ENCODE results near the gene NT5DC1.

NT5DC1 gene

DNA sequence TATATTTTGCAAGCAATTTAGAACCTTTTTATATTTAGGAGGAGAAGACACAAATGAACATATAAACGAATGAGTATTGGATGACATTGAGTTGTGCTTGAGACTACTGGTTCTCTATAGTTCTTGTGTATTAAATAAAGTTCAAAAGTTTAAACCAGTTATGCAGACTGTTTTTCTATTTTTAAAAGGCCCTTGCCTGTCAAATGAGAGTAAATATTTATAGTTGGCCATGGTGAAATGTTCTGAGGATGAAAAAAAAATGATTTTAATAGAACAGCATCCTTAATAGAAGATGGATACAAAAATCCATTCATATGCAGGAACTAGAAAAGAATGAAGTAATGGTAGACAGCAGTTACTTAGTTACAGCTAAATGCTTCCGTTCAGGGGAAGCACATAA, 88.8 kb downstream of the NT5DC1 start:
- Histone ChIP-seq H3K9ac (ENCODE audit: low read depth, low read length, poor library complexity, severe bottlenecking) (no peak overlapping the region), H3K4me3 (ENCODE audit: low read length, poor library complexity, severe bottlenecking) (no peak overlapping the region), H3K27me3 (ENCODE audit: insufficient read depth, low read length, poor library complexity, severe bottlenecking) (no peaks in the 10 kb centered on the region), H3K36me3 (ENCODE audit: insufficient read depth, low read length) (no peaks in the 10 kb centered on the region), H3K9me2 (replicated peaks; ENCODE audit: low read depth, low read length) (no peaks in the 10 kb centered on the region), H3K4me2 (ENCODE audit: low read depth, low read length, poor library complexity, severe bottlenecking) (no peak overlapping the region), H3K4me1 (ENCODE audit: insufficient read depth, low read length, poor library complexity, severe bottlenecking) (no peaks in the 10 kb centered on the region), H4K20me1 (ENCODE audit: insufficient read depth, low read length, poor library complexity, severe bottlenecking) (no peaks in the 10 kb centered on the region), H3K9me3 (ENCODE audit: insufficient read depth, low read depth, low read length) (no peaks in the 10 kb centered on the region), H2AFZ (ENCODE audit: low read length) (no peak overlapping the region), H3F3A (ENCODE audit: low read depth) (no peaks in the 10 kb centered on the region), H3K79me2 (ENCODE audit: insufficient read depth, low read length) (no peaks in the 10 kb centered on the region)
- TF ChIP-seq EZH2phosphoT487 (IDR thresholded peaks at IDR 0.05; ENCODE audit: borderline replicate concordance), result no peak
- TF ChIP-seq, protein P1, sequence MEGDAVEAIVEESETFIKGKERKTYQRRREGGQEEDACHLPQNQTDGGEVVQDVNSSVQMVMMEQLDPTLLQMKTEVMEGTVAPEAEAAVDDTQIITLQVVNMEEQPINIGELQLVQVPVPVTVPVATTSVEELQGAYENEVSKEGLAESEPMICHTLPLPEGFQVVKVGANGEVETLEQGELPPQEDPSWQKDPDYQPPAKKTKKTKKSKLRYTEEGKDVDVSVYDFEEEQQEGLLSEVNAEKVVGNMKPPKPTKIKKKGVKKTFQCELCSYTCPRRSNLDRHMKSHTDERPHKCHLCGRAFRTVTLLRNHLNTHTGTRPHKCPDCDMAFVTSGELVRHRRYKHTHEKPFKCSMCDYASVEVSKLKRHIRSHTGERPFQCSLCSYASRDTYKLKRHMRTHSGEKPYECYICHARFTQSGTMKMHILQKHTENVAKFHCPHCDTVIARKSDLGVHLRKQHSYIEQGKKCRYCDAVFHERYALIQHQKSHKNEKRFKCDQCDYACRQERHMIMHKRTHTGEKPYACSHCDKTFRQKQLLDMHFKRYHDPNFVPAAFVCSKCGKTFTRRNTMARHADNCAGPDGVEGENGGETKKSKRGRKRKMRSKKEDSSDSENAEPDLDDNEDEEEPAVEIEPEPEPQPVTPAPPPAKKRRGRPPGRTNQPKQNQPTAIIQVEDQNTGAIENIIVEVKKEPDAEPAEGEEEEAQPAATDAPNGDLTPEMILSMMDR (conservative IDR thresholded peaks at IDR 0.05; ENCODE audit: low read length), result no peak

DNA sequence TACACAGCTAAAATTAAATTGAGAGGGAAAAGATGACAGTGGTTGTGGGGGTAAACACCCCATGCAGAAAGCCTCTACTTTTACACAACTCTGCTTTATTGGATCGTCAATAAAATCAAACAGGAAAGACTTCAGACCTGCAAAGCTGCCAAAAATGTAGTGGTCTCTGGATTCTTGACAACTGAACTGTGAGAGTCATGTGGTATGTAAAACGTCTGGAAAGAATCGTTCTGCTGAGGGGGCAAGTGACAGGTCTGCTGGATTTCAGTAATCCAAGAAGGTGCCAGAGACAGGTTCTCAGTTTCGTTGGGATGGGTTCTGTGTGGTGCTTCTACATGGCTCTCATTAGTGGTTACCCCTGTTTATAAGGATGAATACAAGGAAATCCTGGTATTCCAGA, 89.9 kb downstream of the NT5DC1 start:
- Histone ChIP-seq H4K20me1 (ENCODE audit: insufficient read depth, low read length, poor library complexity, severe bottlenecking) (no peaks in the 10 kb centered on the region), H2AFZ (ENCODE audit: low read length) (no peak overlapping the region), H3F3A (ENCODE audit: low read depth) (no peaks in the 10 kb centered on the region), H3K9me3 (ENCODE audit: insufficient read depth, low read depth, low read length) (no peaks in the 10 kb centered on the region), H3K9ac (ENCODE audit: low read depth, low read length, poor library complexity, severe bottlenecking) (no peak overlapping the region), H3K27me3 (ENCODE audit: insufficient read depth, low read length, poor library complexity, severe bottlenecking) (no peaks in the 10 kb centered on the region), H3K4me2 (ENCODE audit: low read depth, low read length, poor library complexity, severe bottlenecking) (no peak overlapping the region), H3K4me1 (ENCODE audit: insufficient read depth, low read length, poor library complexity, severe bottlenecking) (no peaks in the 10 kb centered on the region), H3K79me2 (ENCODE audit: insufficient read depth, low read length) (no peaks in the 10 kb centered on the region), H3K4me3 (ENCODE audit: low read length, poor library complexity, severe bottlenecking) (no peak overlapping the region), H3K36me3 (ENCODE audit: insufficient read depth, low read length) (no peaks in the 10 kb centered on the region), H3K9me2 (replicated peaks; ENCODE audit: low read depth, low read length) (no peaks in the 10 kb centered on the region)
- TF ChIP-seq, protein P1 (conservative IDR thresholded peaks at IDR 0.05; ENCODE audit: low read length), result no peak
- TF ChIP-seq EZH2phosphoT487 (IDR thresholded peaks at IDR 0.05; ENCODE audit: borderline replicate concordance), result no peak

DNA sequence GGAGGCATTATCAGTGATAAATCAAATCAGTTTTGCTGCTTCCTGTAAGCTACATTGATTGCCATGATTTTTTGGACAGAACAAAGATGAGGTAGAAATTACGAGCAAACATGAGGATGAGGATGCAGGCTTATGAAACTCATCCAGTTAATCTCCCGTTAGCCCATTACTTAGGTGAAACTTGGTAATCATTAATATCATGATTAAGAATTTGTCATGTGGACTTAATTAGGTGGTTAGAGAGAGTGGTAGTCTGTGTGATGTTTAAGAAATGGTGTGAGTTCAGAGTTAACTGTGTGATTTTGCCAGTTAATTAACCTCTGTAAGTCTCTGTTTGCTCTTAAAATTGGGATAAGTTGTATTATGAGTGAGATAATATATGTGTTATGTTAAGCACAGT, 91.2 kb downstream of the NT5DC1 start:
- Histone ChIP-seq H3K9me2 (replicated peaks; ENCODE audit: low read depth, low read length) (no peaks in the 10 kb centered on the region), H3K79me2 (ENCODE audit: insufficient read depth, low read length) (no peaks in the 10 kb centered on the region), H3F3A (ENCODE audit: low read depth) (no peaks in the 10 kb centered on the region), H3K4me3 (ENCODE audit: low read length, poor library complexity, severe bottlenecking) (no peak overlapping the region), H2AFZ (ENCODE audit: low read length) (no peak overlapping the region), H3K4me1 (ENCODE audit: insufficient read depth, low read length, poor library complexity, severe bottlenecking) (no peaks in the 10 kb centered on the region), H3K9me3 (ENCODE audit: insufficient read depth, low read depth, low read length) (no peaks in the 10 kb centered on the region), H4K20me1 (ENCODE audit: insufficient read depth, low read length, poor library complexity, severe bottlenecking) (no peaks in the 10 kb centered on the region), H3K9ac (ENCODE audit: low read depth, low read length, poor library complexity, severe bottlenecking) (no peak overlapping the region), H3K36me3 (ENCODE audit: insufficient read depth, low read length) (no peaks in the 10 kb centered on the region), H3K4me2 (ENCODE audit: low read depth, low read length, poor library complexity, severe bottlenecking) (no peak overlapping the region), H3K27me3 (ENCODE audit: insufficient read depth, low read length, poor library complexity, severe bottlenecking) (no peaks in the 10 kb centered on the region)
- TF ChIP-seq, protein P1 (conservative IDR thresholded peaks at IDR 0.05; ENCODE audit: low read length), result no peak
- no peak for TF ChIP-seq EZH2phosphoT487 (IDR thresholded peaks at IDR 0.05; ENCODE audit: borderline replicate concordance)

Data from Loucy (cell line).